A549 treated with CORT108297 at 1 μM for 4 hours (cell line): ENCODE measurements around the gene PCSK1N. TPM values are rescaled to one million over a fixed set of nuclear protein-coding genes. Genes with fewer than 3 reads are reported as not detected.

Source experiments
- total RNA-seq: library from RNA; stranded (reverse); fragments of 200-300 nt; extraction: Qiagen RNA extraction; gene quantifications from 5 replicates; pipeline ENCODE4 v1.2.3, GENCODE V29; 2022

PCSK1N gene
- 17.4 to 54.0 TPM (median 47.3 TPM) in 5 replicates for total RNA-seq

GRCh38 chrX:48835524-48836329, at the start of gene PCSK1N:
TSS of gene PCSK1N (minus strand) at chrX:48835610. CDS start at chrX:48835532, 78 bp downstream.

GRCh38 chrX:48826135-48826875, 9.1 kb downstream of the PCSK1N start, which contains the start of gene ERAS:
TSS of gene ERAS (plus strand) at chrX:48826513. CDS start at chrX:48829124, 2,611 bp downstream.

GRCh38 chrX:48801280-48802088, 33.9 kb downstream of the PCSK1N start, which contains the start of gene HDAC6:
TSS of gene HDAC6 (plus strand) at chrX:48802067. CDS start at chrX:48802693, 626 bp downstream.

GRCh38 chrX:48786341-48786800, 49.0 kb downstream of the PCSK1N start, which contains the start of gene GATA1:
TSS of gene GATA1 (plus strand) at chrX:48786590. CDS start at chrX:48791110, 4,520 bp downstream.

Other genes starting within 250 kb of the PCSK1N start
- gene WDR13, start 238.1 kb downstream of the PCSK1N start, total RNA-seq, result 56.5 to 88.9 TPM (median 81.1 TPM) in 5 replicates
- 0.21 to 0.36 TPM (median 0.25 TPM) in 5 replicates for gene WAS, start 151.8 kb downstream of the PCSK1N start, total RNA-seq
- gene SUV39H1, start 138.9 kb downstream of the PCSK1N start, total RNA-seq, result 18.9 to 22.9 TPM (median 22.2 TPM) in 5 replicates
- not detected in 5 replicates for gene GLOD5, start 73.9 kb downstream of the PCSK1N start, total RNA-seq
- not detected in 5 replicates for gene GATA1, start 49.0 kb downstream of the PCSK1N start, total RNA-seq
- gene HDAC6, start 33.5 kb downstream of the PCSK1N start, total RNA-seq, result 23.3 to 33.1 TPM (median 28.3 TPM) in 5 replicates
- 0.09 to 0.18 TPM (median 0.12 TPM) in 4 of 5 replicates, not detected in the other for gene ERAS, start 9.1 kb downstream of the PCSK1N start, total RNA-seq
- gene TIMM17B, start 62.2 kb upstream of the PCSK1N start, total RNA-seq, result 92.5 to 116 TPM (median 108 TPM) in 5 replicates
- gene PQBP1, start 62.3 kb upstream of the PCSK1N start, total RNA-seq, result 91.3 to 118 TPM (median 100.0 TPM) in 5 replicates
- gene SLC35A2, start 76.0 kb upstream of the PCSK1N start, total RNA-seq, result 53.3 to 73.9 TPM (median 72.1 TPM) in 5 replicates
- gene PIM2, start 83.4 kb upstream of the PCSK1N start, total RNA-seq, result 10.0 to 10.8 TPM (median 10.1 TPM) in 5 replicates
- 60.0 to 65.8 TPM (median 64.1 TPM) in 5 replicates for gene OTUD5, start 122.0 kb upstream of the PCSK1N start, total RNA-seq
- 0.98 to 1.4 TPM (median 1.3 TPM) in 5 replicates for gene KCND1, start 136.2 kb upstream of the PCSK1N start, total RNA-seq
- gene GRIPAP1, start 166.7 kb upstream of the PCSK1N start, total RNA-seq, result 18.1 to 23.3 TPM (median 21.3 TPM) in 5 replicates
- gene TFE3, start 207.7 kb upstream of the PCSK1N start, total RNA-seq, result 46.9 to 59.1 TPM (median 58.1 TPM) in 5 replicates
- gene CCDC120, start 223.4 kb upstream of the PCSK1N start, total RNA-seq, result 2.4 to 4.2 TPM (median 3.7 TPM) in 5 replicates
- 38.2 to 45.7 TPM (median 43.2 TPM) in 5 replicates for gene PRAF2, start 238.4 kb upstream of the PCSK1N start, total RNA-seq
- 46.8 to 62.3 TPM (median 60.5 TPM) in 5 replicates for gene WDR45, start 244.3 kb upstream of the PCSK1N start, total RNA-seq